Measurements from ENCODE around the gene BLTP1.
"Not testable (repeated sequence)": the region's sequence is repeated elsewhere in the genome, so short reads cannot be mapped to it uniquely, and the experiment has no call there.

BLTP1 gene

DNA sequence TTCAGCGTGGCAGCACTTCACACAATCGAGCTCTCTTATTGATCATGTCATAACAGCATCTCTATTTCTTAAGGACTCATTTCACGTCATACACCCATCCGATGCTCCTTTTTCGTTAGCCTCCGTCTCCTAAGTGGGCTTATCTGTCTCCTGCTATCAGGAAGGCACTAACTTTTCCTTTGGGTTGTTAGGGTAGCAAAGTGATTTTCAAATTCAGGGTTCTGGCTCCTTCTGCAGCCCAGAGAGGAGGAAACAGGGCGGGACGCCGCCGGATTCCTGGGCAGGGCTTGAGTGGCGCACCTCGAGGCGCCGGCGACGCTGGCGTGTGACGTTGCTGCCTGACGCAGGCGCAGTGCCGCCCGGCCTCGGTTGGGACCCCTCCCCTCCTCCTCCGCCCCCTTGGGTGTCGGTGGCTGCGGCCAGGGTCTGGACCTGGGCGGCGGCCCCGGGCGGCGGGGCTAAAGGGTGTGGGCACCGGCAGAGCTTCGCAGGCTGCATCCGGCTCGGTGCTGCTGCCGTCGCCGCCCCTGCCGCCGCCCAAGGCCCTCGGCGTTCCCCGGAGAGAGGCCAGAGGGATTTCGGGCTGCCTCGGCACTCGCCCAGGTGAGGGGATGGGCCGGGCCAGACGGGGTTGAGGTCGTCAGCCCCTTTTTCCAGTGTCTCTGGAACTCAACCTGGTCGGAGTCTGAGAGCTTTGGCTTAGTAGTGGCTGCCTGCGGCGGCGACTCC is at the start of gene BLTP1:
TSS of gene BLTP1 (plus strand) at position 350 of the 729 bp plus-strand sequence. CDS start 18,317 bp downstream, outside the sequence.
- DNase-seq = peak; percentile 95

DNA sequence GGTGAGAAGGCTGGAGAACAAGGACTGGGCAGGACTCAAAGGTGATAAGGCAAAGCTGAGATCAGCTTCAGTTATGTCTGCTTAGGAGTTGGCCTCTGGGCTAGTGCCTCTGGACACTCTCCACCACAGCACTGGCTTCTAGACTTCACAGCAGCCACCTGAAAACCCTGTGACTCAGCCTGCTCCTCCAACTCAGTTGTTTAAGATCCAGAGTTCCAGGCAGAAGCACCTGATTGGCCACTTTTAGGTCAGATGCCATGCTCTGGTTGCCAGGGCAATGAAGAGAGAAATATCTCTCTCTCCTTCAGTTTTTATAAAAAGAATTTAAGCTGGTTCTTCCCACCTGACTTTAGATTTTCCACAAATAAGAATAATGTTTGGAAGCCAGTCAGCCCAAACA is 47.9 kb upstream of the BLTP1 start:
- DNase-seq = no peak

- DNase-seq = no peak
Observed at GRCh38 chr4:122107680-122108079, 44.5 kb upstream of the BLTP1 start.

GRCh38 chr4:122110304-122110703 is 41.8 kb upstream of the BLTP1 start:
- DNase-seq = not testable (repeated sequence)

DNA sequence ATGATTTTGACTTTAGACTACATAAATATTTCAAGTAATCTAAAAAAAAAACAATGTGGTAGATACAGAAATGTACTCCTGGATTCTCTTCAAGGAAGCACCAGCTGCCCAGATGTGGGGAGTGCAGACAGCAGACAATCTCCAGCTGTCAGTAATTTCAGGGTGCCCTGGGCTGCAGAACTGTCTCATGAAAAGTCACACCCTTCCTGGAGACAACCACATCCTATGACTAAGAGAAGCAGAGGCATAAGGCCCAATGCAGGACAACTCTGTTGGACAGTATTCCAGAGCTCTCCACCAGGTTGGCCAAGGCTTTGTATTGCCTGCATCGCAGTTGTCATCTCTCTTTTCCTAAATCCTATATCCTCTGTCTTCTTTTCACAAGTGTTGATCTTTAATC is 34.4 kb upstream of the BLTP1 start:
- DNase-seq = no peak

DNA sequence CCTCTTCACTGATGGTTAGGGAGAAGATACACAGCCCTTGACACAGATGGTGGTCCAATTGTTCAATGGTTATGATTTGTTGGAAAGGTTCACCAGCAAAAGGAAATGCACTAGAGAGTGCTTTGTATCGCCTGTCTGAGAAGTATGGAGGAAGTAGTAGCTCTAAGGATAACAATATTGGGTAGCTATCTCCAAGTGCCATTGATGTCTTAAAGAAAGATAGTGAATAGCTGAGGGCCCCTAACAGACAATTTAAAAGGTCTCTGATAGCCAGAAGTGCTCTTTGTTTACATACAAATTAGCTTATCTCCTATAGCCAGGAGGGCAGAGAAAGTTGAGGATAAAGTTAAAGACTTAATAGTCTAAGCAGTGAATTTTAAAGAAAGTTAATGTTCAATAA is 33.9 kb upstream of the BLTP1 start:
- DNase-seq = no peak

GRCh38 chr4:122119739-122120138 is 32.4 kb upstream of the BLTP1 start:
- no peak for DNase-seq

DNA sequence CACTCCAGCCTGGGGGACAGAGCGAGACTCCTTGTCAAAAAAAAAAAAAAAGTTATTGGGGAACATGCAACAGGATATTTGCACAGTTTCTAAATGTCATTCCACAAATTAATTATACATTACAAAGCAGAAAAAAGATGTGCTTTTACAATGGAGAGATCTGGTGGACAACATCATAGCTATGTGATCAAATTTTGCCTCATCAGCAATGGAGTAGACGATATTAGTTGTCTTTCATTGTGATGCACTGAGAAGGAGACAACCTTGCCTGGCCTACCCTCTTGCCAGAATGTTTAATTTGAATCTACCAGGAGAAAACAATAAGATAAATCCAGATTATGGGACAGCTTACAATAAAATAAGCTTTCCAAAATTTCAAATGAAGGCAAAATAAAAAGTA is 30.5 kb upstream of the BLTP1 start:
- no peak for DNase-seq

- no peak for DNase-seq
Observed at GRCh38 chr4:122122083-122122482, 30.0 kb upstream of the BLTP1 start.

GRCh38 chr4:122129061-122129460 is 23.1 kb upstream of the BLTP1 start:
- DNase-seq = no peak

- no peak for DNase-seq
Observed at GRCh38 chr4:122131562-122132157, 20.5 kb upstream of the BLTP1 start.

GRCh38 chr4:122132891-122133290 is 19.2 kb upstream of the BLTP1 start:
- DNase-seq = no peak

DNA sequence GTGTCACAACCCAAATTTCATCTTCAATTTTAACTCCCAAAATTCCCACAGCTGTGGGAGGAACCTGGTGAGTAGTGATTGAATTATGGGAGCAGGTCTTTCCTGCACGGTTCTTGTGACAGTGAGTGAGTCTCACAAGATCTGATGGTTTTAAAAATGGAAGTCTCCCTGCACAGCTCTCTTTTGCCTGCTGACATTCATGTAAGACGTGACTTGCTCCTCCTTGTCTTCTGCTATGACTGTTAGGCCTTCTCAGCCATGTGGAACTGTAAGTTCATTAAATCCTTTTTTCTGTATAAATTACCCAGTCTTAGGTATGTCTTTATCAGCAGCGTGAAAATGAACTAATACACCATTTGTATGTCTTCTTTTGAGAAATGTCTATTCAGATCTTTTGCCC is 13.0 kb upstream of the BLTP1 start:
- DNase-seq = no peak

- no peak for DNase-seq
Observed at GRCh38 chr4:122140834-122141233, 11.3 kb upstream of the BLTP1 start.

GRCh38 chr4:122142687-122143086 is 9.4 kb upstream of the BLTP1 start:
- DNase-seq = no peak

DNA sequence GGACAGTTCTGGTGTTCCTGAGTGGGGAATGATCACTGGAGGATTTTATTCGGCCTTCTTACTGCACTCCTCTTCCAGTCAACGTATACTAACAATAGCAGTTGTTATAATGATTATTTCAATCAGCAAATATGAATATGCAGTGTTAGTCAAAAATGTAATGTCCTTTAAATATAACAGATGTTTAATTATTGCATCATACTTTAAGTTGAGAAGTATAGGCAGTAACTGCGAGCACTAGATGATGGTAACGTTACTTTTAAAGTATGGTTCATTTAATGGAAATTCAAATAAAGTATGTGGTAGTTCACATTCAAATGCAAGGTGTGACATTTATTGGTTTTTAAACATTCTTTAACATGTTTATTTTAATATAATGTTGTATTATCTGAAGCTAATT is 5.5 kb upstream of the BLTP1 start:
- DNase-seq = no peak

GRCh38 chr4:122150931-122151330 is 1.2 kb upstream of the BLTP1 start:
- DNase-seq = no peak

GRCh38 chr4:122152711-122153226 is 638 bp downstream of the BLTP1 start:
- DNase-seq = peak; percentile 72

- no peak for DNase-seq
Observed at GRCh38 chr4:122156819-122157218, 4.7 kb downstream of the BLTP1 start.

DNA sequence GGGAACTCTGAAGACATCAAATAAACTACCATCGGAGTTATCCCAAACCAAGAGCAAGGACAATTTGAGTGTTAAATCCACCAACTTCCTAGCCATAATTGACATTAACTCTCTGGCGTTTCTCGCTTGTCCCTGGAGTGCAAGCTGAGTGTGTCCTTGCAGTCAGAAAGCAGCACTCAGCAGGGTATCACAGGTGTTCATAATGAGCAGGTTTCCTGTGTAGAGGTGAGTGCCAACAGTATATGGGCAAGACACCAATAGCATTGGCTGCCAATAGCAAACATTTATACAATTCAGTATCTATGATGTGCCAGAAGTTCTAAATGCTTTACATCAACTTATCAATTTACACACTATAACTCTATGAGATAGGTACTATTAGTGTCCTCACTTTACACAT is 11.2 kb downstream of the BLTP1 start:
- DNase-seq = no peak

GRCh38 chr4:122163767-122164166 is 11.6 kb downstream of the BLTP1 start:
- DNase-seq = no peak

- no peak for DNase-seq
Observed at GRCh38 chr4:122167369-122167768, 15.2 kb downstream of the BLTP1 start.

DNA sequence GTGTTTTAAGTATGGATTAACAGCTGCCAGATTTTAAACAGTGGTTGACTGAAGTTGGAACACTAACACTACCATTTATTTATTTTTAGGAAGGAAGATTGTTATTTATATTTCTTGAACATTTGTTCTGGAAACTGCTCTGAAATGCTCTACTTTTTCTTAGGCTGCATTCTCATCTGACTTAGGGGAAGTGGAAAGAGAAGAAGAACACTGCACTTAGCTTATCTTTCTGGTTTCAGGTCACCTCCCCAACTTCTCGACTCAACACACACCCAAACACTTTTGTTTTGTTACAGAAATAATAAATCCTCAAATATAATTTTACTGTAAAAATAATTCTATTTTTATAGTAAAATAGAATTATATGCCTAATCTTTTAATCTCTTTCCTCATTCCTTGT is 18.6 kb downstream of the BLTP1 start:
- no peak for DNase-seq

GRCh38 chr4:122171323-122171722 is 19.2 kb downstream of the BLTP1 start:
- DNase-seq = no peak

DNA sequence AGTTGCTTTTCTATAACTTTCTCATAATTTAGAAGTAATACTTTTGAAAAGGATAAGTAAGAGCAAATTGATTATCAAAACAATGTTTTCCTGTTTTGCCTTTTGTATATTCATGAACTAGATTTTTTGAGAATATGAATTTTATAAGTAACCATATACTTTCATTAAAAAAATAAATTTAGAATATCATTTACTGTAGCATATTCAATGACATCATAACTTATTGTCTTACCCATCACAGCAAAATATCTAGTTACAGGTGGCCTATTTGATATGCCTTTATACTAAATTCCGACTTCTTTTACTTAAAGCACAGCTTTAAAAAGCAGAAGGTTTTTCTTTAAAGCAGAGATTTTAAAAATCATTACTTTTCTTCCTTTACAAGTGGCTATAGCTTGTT is 20.1 kb downstream of the BLTP1 start:
- no peak for DNase-seq

Measured in femur (tissue), 1 donor.